ENCODE measurements around the gene NCF4. TPM values are rescaled to one million over a fixed set of nuclear protein-coding genes. Genes with fewer than 3 reads are reported as not detected.

NCF4 gene
- total RNA-seq, 4 donors from 2014 or later: 2.1 to 15.1 (median 8.4) TPM

GRCh38 chr22:36902143-36902926, 41.5 kb downstream of the NCF4 start:
- Histone ChIP-seq H3K27ac (peak overlapping the region in 2 of 4 donors; percentile 39 to 48), H3K4me1 (peaks cover 0 to 17% (median 8%) of the 10 kb centered on the region in 3 donors), H3K27me3 (peaks cover 0 to 37% (median 0%) of the 10 kb centered on the region in 4 donors), H3K4me3 (no peak overlapping the region), H3K36me3 (no peaks in the 10 kb centered on the region), H3K9me3 (no peaks in the 10 kb centered on the region)
- TF ChIP-seq, protein P1, sequence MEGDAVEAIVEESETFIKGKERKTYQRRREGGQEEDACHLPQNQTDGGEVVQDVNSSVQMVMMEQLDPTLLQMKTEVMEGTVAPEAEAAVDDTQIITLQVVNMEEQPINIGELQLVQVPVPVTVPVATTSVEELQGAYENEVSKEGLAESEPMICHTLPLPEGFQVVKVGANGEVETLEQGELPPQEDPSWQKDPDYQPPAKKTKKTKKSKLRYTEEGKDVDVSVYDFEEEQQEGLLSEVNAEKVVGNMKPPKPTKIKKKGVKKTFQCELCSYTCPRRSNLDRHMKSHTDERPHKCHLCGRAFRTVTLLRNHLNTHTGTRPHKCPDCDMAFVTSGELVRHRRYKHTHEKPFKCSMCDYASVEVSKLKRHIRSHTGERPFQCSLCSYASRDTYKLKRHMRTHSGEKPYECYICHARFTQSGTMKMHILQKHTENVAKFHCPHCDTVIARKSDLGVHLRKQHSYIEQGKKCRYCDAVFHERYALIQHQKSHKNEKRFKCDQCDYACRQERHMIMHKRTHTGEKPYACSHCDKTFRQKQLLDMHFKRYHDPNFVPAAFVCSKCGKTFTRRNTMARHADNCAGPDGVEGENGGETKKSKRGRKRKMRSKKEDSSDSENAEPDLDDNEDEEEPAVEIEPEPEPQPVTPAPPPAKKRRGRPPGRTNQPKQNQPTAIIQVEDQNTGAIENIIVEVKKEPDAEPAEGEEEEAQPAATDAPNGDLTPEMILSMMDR (IDR thresholded peaks at IDR 0.05): no peak
- TF ChIP-seq POLR2A (IDR thresholded peaks at IDR 0.05): no peak
- intact Hi-C loops (cut with DNase I): no loop called here
- 69 to 82% methylated on average over 8 of the region's 8 CpGs for WGBS, 2 donors
- DNase-seq: no peak

- Histone ChIP-seq H3K36me3 (no peaks in the 10 kb centered on the region), H3K9me3 (no peaks in the 10 kb centered on the region), H3K4me1 (peaks cover 0 to 17% (median 8%) of the 10 kb centered on the region in 3 donors), H3K27ac (no peak overlapping the region), H3K4me3 (no peak overlapping the region), H3K27me3 (peaks cover 0 to 27% (median 0%) of the 10 kb centered on the region in 4 donors)
- no peak for DNase-seq
- WGBS, 2 donors: 64 to 66% methylated on average over 5 of the region's 6 CpGs
- intact Hi-C loops (cut with DNase I): no loop called here
- TF ChIP-seq POLR2A (IDR thresholded peaks at IDR 0.05): no peak
- TF ChIP-seq, protein P1 (IDR thresholded peaks at IDR 0.05): no peak
These were observed 43.6 kb downstream of the NCF4 start for GRCh38 chr22:36904260-36904880.

DNA sequence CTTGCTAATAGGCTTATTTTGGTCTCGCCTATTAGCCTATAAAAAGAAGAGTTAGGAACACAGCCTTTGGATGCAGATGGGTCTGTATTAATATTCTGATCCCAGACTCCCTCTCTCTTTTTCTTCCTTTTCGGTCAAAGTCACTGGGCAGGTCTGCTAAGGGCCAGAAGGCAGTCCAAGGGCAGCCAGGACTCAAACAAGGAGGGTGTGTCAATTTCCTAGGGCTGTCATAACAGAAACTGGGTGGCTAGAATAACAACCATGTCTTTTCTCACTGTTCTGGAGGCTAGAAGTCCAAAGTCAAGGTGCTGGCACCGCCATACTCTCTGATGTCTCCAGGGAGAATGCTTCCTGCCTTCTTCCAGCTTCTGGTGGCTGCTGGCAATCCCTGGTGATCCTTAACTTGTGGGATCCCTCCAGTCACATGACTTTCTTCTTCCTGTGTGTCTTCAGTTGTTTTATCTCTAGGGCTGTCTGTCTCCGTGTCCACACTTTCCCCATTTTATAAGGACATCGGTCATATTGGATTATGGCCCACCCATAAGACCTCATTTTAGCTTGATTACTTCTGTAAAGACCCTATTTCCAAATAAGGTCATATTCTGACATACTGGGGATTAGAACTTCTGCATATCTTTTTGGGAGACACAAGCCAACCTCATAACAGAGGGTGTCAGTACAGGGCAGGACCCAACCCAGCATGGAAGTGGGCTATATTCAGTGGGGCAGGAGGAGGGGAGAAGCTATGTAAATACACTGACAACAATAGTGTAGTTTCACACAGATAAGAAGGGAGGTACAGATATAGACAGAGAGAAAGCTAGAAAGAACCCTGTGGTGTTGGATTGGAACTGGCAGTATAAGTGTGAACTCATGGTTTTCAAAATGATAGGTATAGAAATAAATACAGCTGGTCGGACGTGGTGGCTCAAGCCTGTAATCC, 46.7 kb downstream of the NCF4 start:
- TF ChIP-seq POLR2A (IDR thresholded peaks at IDR 0.05): no peak
- TF ChIP-seq, protein P1 (IDR thresholded peaks at IDR 0.05): no peak
- H3K27ac ChIP-seq: no peak overlapping the region
- peaks cover 0 to 25% (median 0%) of the 10 kb centered on the region in 4 donors for H3K27me3 ChIP-seq
- no peaks in the 10 kb centered on the region for H3K36me3 ChIP-seq
- intact Hi-C loops (cut with DNase I): no loop called here
- no peaks in the 10 kb centered on the region for H3K9me3 ChIP-seq
- no peak for DNase-seq
- no peaks in the 10 kb centered on the region for H3K4me1 ChIP-seq
- 72 to 83% methylated on average over 7 of the region's 7 CpGs for WGBS, 2 donors
- H3K4me3 ChIP-seq: no peak overlapping the region

DNA sequence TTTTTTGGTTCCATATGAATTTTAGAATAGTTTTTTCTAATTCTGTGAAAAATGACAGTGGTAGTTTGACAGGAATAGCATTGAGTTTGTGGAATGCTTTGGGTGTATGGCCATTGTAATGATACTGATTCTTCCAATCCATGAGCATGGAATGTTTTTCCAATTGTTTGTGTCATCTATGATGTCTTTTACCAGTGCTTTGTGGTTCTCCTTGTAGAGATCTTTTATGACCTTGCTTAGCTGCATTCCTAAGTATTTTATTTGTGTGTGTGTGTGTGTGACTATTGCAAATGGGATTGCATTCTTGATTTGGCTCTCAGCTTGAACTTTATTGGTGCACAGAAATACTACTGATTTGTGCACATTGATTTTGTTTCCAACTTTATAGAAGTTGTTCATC, 49.7 kb downstream of the NCF4 start:
- H3K36me3 ChIP-seq: no peaks in the 10 kb centered on the region
- peaks cover 0 to 28% (median 0%) of the 10 kb centered on the region in 4 donors for H3K27me3 ChIP-seq
- peaks cover 0 to 4% (median 0%) of the 10 kb centered on the region in 3 donors for H3K4me1 ChIP-seq
- H3K4me3 ChIP-seq: no peak overlapping the region
- TF ChIP-seq, protein P1 (IDR thresholded peaks at IDR 0.05): no peak
- no peak for TF ChIP-seq POLR2A (IDR thresholded peaks at IDR 0.05)
- no peaks in the 10 kb centered on the region for H3K9me3 ChIP-seq
- intact Hi-C loops (cut with DNase I): no loop called here
- DNase-seq: no peak
- H3K27ac ChIP-seq: no peak overlapping the region

All from esophagus squamous epithelium (tissue), 5 donors.